HG03521 (cell line): ENCODE results near the gene CACNG8.
"Not testable (repeated sequence)": the region's sequence is repeated elsewhere in the genome, so short reads cannot be mapped to it uniquely, and the experiment has no call there.

Experiments used
- ATAC-seq: cut with Tn5 transposase; IDR thresholded peaks from one replicate; pipeline ENCODE4 v1.9.1; 2021; ENCODE audit warnings: mild to moderate bottlenecking, moderate library complexity; ENCODE audit not compliant: unreplicated experiment

CACNG8 gene

DNA sequence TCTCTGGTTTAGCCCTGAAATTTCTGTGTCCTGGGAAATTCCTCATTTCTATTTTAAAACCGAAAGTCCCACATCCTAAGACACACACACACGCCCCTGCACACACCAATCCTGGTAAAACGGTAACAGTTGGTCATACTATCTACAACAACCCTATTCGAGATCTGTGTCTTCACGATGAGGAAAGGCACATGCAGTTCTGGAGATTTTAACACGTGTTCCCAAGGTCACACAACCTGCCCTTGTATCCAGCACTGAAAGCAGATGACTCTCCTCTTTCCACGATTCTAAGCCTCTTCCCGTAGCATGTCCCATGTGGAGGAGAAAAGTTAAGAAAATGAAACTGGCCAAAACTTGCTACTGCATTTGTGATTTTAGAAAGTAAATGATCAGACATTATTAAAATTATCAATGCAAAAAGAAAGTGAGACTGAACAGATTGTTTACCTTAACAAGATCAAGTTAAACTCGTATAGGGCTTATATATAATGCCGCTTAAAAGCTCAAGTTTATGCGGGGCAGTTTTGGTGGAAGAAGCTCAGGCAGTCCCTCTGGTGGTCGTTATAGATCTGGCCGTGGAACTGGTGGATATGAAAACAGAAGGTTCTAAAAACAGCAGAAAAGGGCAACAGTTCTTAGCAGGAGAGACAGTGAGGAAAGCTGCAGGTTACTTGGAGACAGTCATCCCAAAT, 68.3 kb downstream of the CACNG8 start:
- no peak for ATAC-seq

DNA sequence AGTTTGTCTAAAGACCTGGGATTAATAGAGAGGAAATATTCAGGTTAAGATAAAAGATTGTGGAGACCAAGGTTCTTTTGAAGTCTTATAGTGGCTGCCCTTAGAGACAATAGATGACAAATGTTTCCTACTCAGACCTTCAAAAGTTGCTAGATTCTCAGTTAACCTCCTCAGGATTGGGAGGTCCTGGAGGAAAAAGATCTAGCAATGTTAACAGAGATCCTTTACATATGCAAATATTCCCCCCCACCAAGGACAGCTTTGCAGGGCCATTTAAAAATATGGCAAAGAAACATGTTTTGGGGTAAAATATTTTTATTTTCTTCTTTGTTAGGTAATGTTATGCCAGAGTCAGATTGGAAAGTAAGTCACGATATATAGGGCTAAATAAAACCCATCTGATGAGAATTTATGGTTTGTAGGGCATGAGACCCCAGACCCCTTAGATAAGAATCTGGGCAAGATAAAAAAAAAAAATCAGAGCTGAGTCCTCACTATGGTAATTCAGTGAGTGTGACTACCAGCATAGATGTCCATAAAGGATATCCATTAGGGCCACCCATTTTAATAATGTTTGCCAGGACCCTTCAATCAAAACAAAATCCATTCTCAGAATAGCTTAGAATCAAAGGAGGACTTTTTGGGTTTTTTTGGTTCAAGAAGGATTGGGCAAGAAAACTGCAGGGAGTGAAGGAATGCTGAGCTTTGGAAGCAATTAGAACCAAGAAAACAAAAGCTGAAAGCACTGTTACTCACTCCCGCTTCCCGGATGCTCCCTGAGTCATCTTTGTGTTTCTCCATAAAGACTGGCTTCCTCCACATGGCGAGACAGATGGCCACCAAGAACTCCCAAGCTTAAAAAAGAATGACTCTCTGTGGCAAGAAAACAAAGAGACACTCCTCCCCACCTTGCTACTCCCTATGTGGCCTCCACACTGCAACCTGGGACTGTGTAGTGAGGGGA, 72.8 kb downstream of the CACNG8 start:
- ATAC-seq: no peak

DNA sequence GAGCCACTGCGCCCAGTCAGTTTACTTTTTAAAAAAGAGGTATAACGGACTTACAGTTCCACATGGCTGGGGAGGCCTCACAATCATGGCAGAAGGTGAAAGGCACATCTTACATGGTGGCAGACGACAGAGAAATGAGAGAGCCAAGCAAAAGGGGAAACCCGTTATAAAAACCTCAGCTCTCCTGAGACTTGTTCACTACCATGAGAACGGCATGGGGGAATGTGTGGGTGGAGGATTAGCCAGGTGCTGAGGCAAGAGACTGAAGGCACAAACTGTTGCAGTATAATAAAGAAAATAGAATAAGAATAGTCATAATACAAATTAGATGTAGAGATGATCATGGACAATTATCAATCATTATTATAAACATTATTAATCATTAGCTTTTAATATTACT, 73.8 kb downstream of the CACNG8 start:
- not testable (repeated sequence) for ATAC-seq
